HCT116 (cell line): Measurements from ENCODE around the gene FAM89B. TPM values are rescaled to one million over a fixed set of nuclear protein-coding genes. Genes with fewer than 3 reads are reported as not detected.

ENCODE experiments used
- ATAC-seq: fragments of 200-7000 bp; cut with Tn5 transposase; 2 replicates; pipeline ENCODE4 v1.9.1; 2020; ENCODE audit warnings: mild to moderate bottlenecking, moderate library complexity
- BruUV-seq: library from RNA; stranded (reverse); fragments of 400-500 nt; replicated peaks from 2 replicates; lab custom pipeline; 2021; lab: Mats Ljungman, UMichigan
- CTCF ChIA-PET: fragments of 300-600 bp; sonication (Branson Sonifier 250); formaldehyde crosslinking; loops from one replicate; lab custom pipeline; 2021; ENCODE audit warnings: antibody characterized with exemption; lab: Charles Lee
- POLR2A ChIA-PET: fragments of 300-600, 350-600 bp; sonication (Branson Sonifier 250); formaldehyde crosslinking; loops from one replicate; lab custom pipeline; 2021; ENCODE audit warnings: antibody characterized with exemption; lab: Charles Lee
- RAD21 ChIA-PET, 2 experiments: fragments of 300-600 bp; sonication (Branson Sonifier 250); formaldehyde crosslinking; loops; one replicate each; lab custom pipeline; 2023; ENCODE audit warnings: low total read pairs in 2 of 2; ENCODE audit not compliant: uncharacterized antibody in 2 of 2, unreplicated experiment in 2 of 2, low non-redundant PET in 1 of 2; lab: Charles Lee
- DNase-seq: peaks from one replicate; pipeline ENCODE4 v3.0.0-alpha.2; 2010; ENCODE audit warnings: low read depth, low spot score
- H2AFZ ChIP-seq: fragments of 200-600 bp; shearing (Covaris generic), sonication (generic); 2 replicates; pipeline ENCODE4 v1.6.1; 2017; ENCODE audit warnings: low read depth, mixed run types, mixed read lengths, antibody characterized with exemption, low read length; ENCODE audit not compliant: poor library complexity, severe bottlenecking
- H3K27ac ChIP-seq: 2 replicates; pipeline ENCODE4 v1.5.1; 2012; ENCODE audit warnings: low read depth, low read length
- H3K27me3 ChIP-seq: fragments of 200-600 bp; sonication (generic); 2 replicates; pipeline ENCODE4 v1.6.1; 2016; ENCODE audit warnings: mixed run types, low read length, mixed read lengths; ENCODE audit not compliant: insufficient read depth
- H3K36me3 ChIP-seq, 2 experiments: fragments of 200-500 bp in 1 of 2; fragments of 200-600 bp in 1 of 2; sonication (Bioruptor generic) in 1 of 2; sonication (generic) in 1 of 2; 2 replicates each; pipeline versions ENCODE4 v1.5.1 to v1.6.1; 2014 to 2016; ENCODE audit warnings: low read length in 2 of 2, inconsistent platforms in 1 of 2, mixed read lengths in 1 of 2, mixed run types in 1 of 2; ENCODE audit not compliant: insufficient read depth in 2 of 2, control insufficient read depth in 1 of 2
- H3K4me1 ChIP-seq, 2 experiments: fragments of 200-600 bp in 1 of 2; sonication (generic) in 1 of 2; 2 replicates each; pipeline versions ENCODE4 v1.5.1 to v1.6.1; 2012 to 2017; ENCODE audit warnings: low read length in 2 of 2, inconsistent platforms in 1 of 2, mild to moderate bottlenecking in 1 of 2, mixed read lengths in 1 of 2, mixed run types in 1 of 2, moderate library complexity in 1 of 2; ENCODE audit not compliant: insufficient read depth in 2 of 2, control insufficient read depth in 1 of 2
- H3K4me2 ChIP-seq: fragments of 200-600 bp; sonication (generic); 2 replicates; pipeline ENCODE4 v1.6.1; 2017; ENCODE audit warnings: mixed run types, low read length, mixed read lengths
- H3K4me3 ChIP-seq, 2 experiments: fragments of 200-600 bp in 1 of 2; sonication (generic) in 1 of 2; replicated peaks in 1 of 2; 2 replicates each; pipeline ENCODE4 v1.5.1; 2011 to 2016; ENCODE audit warnings: low read length in 2 of 2, control low read depth in 1 of 2, low read depth in 1 of 2, mild to moderate bottlenecking in 1 of 2, mixed read lengths in 1 of 2, mixed run types in 1 of 2
- H3K79me2 ChIP-seq: fragments of 200-600 bp; sonication (generic); 2 replicates; pipeline ENCODE4 v1.6.1; 2017; ENCODE audit warnings: mild to moderate bottlenecking, mixed run types, low read length, moderate library complexity, mixed read lengths; ENCODE audit not compliant: insufficient read depth
- H3K9ac ChIP-seq: fragments of 200-600 bp; sonication (generic); 2 replicates; pipeline ENCODE4 v1.6.1; 2016; ENCODE audit warnings: low read length, mixed read lengths
- H3K9me2 ChIP-seq: fragments of 200-600 bp; sonication (generic), shearing (Covaris generic); 2 replicates; pipeline ENCODE4 v1.6.1; 2017; ENCODE audit warnings: mixed run types, mild to moderate bottlenecking, moderate library complexity; ENCODE audit not compliant: insufficient read depth
- H3K9me3 ChIP-seq, 2 experiments: fragments of 200-500 bp in 1 of 2; fragments of 200-600 bp in 1 of 2; sonication (Bioruptor generic) in 1 of 2; sonication (generic) in 1 of 2; 2 replicates each; pipeline ENCODE4 v1.6.1; 2014 to 2017; ENCODE audit warnings: low read length in 2 of 2, mixed read lengths in 2 of 2, inconsistent platforms in 1 of 2, low read depth in 1 of 2, mild to moderate bottlenecking in 1 of 2, mixed run types in 1 of 2, moderate library complexity in 1 of 2; ENCODE audit not compliant: control insufficient read depth in 1 of 2, insufficient read depth in 1 of 2
- H4K20me1 ChIP-seq: fragments of 200-600 bp; sonication (generic), shearing (Covaris generic); 2 replicates; pipeline ENCODE4 v1.6.1; 2017; ENCODE audit warnings: mixed run types, mild to moderate bottlenecking, moderate library complexity; ENCODE audit not compliant: insufficient read depth
- CBX3 ChIP-seq: IDR thresholded peaks from 2 replicates; pipeline ENCODE4 v1.6.1; 2012; ENCODE audit warnings: low read depth
- CTCF ChIP-seq, 3 experiments: fragments of 200-600 bp in 1 of 3; sonication (generic) in 1 of 3; IDR thresholded peaks in 2 of 3; conservative IDR thresholded peaks in 1 of 3; 2 replicates each; pipeline ENCODE4 v1.5.1; 2012 to 2017; ENCODE audit warnings: low read depth in 2 of 3, low read length in 2 of 3, antibody characterized with exemption in 1 of 3, borderline replicate concordance in 1 of 3, control low read depth in 1 of 3, mild to moderate bottlenecking in 1 of 3, mixed read lengths in 1 of 3, mixed run types in 1 of 3, moderate library complexity in 1 of 3; ENCODE audit not compliant: insufficient read depth in 1 of 3
- EGR1 ChIP-seq: IDR thresholded peaks from 2 replicates; pipeline ENCODE4 v1.6.1; 2012; ENCODE audit warnings: low read depth
- ELF1 ChIP-seq: IDR thresholded peaks from 2 replicates; pipeline ENCODE4 v1.6.1; 2012; ENCODE audit warnings: low read depth, borderline replicate concordance
- EZH2 ChIP-seq: fragments of 200-600 bp; sonication (generic); IDR thresholded peaks from 2 replicates; pipeline ENCODE4 v1.6.1; 2017; ENCODE audit warnings: antibody characterized with exemption, mixed run types
- EZH2phosphoT487 ChIP-seq: fragments of 200-600 bp; IDR thresholded peaks from 2 replicates; pipeline ENCODE4 v1.6.1; 2018; ENCODE audit warnings: antibody characterized with exemption, borderline replicate concordance
- FOSL1 ChIP-seq: IDR thresholded peaks from 2 replicates; pipeline ENCODE4 v1.6.1; 2012; ENCODE audit warnings: low read depth
- MAX ChIP-seq: IDR thresholded peaks from 2 replicates; pipeline ENCODE4 v1.6.1; 2012
- POLR2AphosphoS5 ChIP-seq: IDR thresholded peaks from 2 replicates; pipeline ENCODE4 v1.6.1; 2011; ENCODE audit warnings: mild to moderate bottlenecking, low read depth, low read length, moderate library complexity
- SIN3A ChIP-seq: IDR thresholded peaks from 2 replicates; pipeline ENCODE4 v1.6.1; 2012; ENCODE audit warnings: low read depth
- SP1 ChIP-seq: IDR thresholded peaks from 2 replicates; pipeline ENCODE4 v1.6.1; 2012; ENCODE audit warnings: low read depth
- SRF ChIP-seq: IDR thresholded peaks from 2 replicates; pipeline ENCODE4 v1.6.1; 2012; ENCODE audit warnings: low read depth
- YY1 ChIP-seq: IDR thresholded peaks from 2 replicates; pipeline ENCODE4 v1.6.1; 2011; ENCODE audit warnings: low read length, low read depth, moderate library complexity, mild to moderate bottlenecking; ENCODE audit not compliant: insufficient replicate concordance; ENCODE audit errors: extremely low read depth
- ZFX ChIP-seq: fragments of 450-650 bp; IDR thresholded peaks from 2 replicates; pipeline ENCODE4 v1.6.1; 2017
- intact Hi-C: fragments of 100-400 bp; cut with micrococcal nuclease; formaldehyde crosslinking; loops from 2 replicates; pipeline ENCODE4 v1.10.0; 2022
- total RNA-seq: library from RNA; stranded (reverse); gene quantifications from one replicate; pipeline ENCODE4 v1.2.1, GENCODE V29; 2021; ENCODE audit not compliant: unreplicated experiment

FAM89B gene
- total RNA-seq, 1 experiment from 2014 or later: 60.0 TPM

GRCh38 chr11:65584723-65585171, 12.4 kb downstream of the FAM89B start:
- Histone ChIP-seq H4K20me1 (no peaks in the 10 kb centered on the region), H3K4me1 (peaks cover 14 to 25% of the 10 kb centered on the region in 2 experiments), H2AFZ (no peak overlapping the region), H3K9me3 (no peaks in the 10 kb centered on the region), H3K36me3 (no peaks in the 10 kb centered on the region; a peak in 2 of 4 replicates), H3K4me2 (no peak overlapping the region), H3K9me2 (no peaks in the 10 kb centered on the region), H3K79me2 (no peaks in the 10 kb centered on the region), H3K27me3 (no peaks in the 10 kb centered on the region), H3K4me3 (no peak overlapping the region), H3K9ac (no peak overlapping the region), H3K27ac (no peak overlapping the region)
- ChIA-PET CTCF (interaction anchor here (1.2 kb wide), 1 partner anchor 9 kb away, joined by 6 read pairs; no protein-coding TSS in a partner anchor), RAD21 (no interaction called here), POLR2A (no interaction called here)
- BruUV-seq: no TSS peak
- TF ChIP-seq EGR1 (no peak), ZFX (no peak), EZH2phosphoT487 (no peak), YY1 (no peak), EZH2 (no peak), POLR2AphosphoS5 (no peak), ELF1 (no peak), MAX (no peak), CBX3 (no peak), CTCF (IDR thresholded peaks at IDR 0.05 in 2 of 3, conservative IDR thresholded peaks at IDR 0.05 in 1 of 3; ENCODE audit: borderline replicate concordance in 1 of 3, insufficient read depth in 1 of 3, low read depth in 2 of 3, low read length in 2 of 3) (no peak), SRF (no peak), FOSL1 (no peak), SP1 (no peak), SIN3A (no peak)
- intact Hi-C loops: no loop called here
- DNase-seq: no peak
- no peak for ATAC-seq
